Prostate gland (tissue), 2 donors: ENCODE measurements around the gene PKP3.

Source experiments
- CTCF ChIP-seq, 4 experiments: fragments of 200-600 bp in 2 of 4; fragments of 450-650 bp in 2 of 4; sonication (generic) in 2 of 4; IDR thresholded peaks; 1 replicate in 3 of 4; 2 replicates in 1 of 4; pipeline ENCODE4 v1.5.1; 2016 to 2019; ENCODE audit warnings: antibody characterized with exemption in 4 of 4, mild to moderate bottlenecking in 2 of 4, moderate library complexity in 2 of 4
- POLR2A ChIP-seq: fragments of 450-650 bp; IDR thresholded peaks from one replicate; pipeline ENCODE4 v1.6.1; 2016; ENCODE audit warnings: antibody characterized with exemption, mild to moderate bottlenecking
- POLR2AphosphoS5 ChIP-seq: sonication (generic); formaldehyde crosslinking; IDR thresholded peaks from one replicate; pipeline ENCODE4 v1.6.1; 2017; ENCODE audit warnings: antibody characterized with exemption

GRCh38 chr11:405954-406795 is 12.2 kb downstream of the PKP3 start:
- TF ChIP-seq POLR2A, result no peak
- TF ChIP-seq CTCF (IDR thresholded peaks at IDR 0.05), result no peak
- no peak for TF ChIP-seq POLR2AphosphoS5
